PC-3 (cell line): ENCODE results near the gene TESK1. TPM values are rescaled to one million over a fixed set of nuclear protein-coding genes. Genes with fewer than 3 reads are reported as not detected.

Source experiments
- ATAC-seq: fragments of 200-7000 bp; cut with Tn5 transposase; 2 replicates; pipeline ENCODE4 v1.9.1; 2020; ENCODE audit warnings: mild to moderate bottlenecking, moderate library complexity
- BruUV-seq: library from RNA; stranded (reverse); fragments of 400-500 nt; replicated peaks from 2 replicates; lab custom pipeline; 2021; lab: Mats Ljungman, UMichigan
- CTCF ChIA-PET: fragments of 300-600 bp; sonication (Branson Sonifier 250); formaldehyde crosslinking; loops from one replicate; lab custom pipeline; 2022; ENCODE audit warnings: antibody characterized with exemption; lab: Charles Lee
- POLR2A ChIA-PET: fragments of 300-600 bp; sonication (Branson Sonifier 250); formaldehyde crosslinking; loops from one replicate; lab custom pipeline; 2022; ENCODE audit warnings: antibody characterized with exemption; ENCODE audit not compliant: unreplicated experiment; lab: Charles Lee
- DNase-seq: peaks from one replicate; pipeline ENCODE4 v3.0.0-alpha.2; 2015
- H2AFZ ChIP-seq: fragments of 300-600 bp; sonication (generic); 2 replicates; pipeline ENCODE4 v1.6.0; 2016; ENCODE audit warnings: antibody characterized with exemption, low read length
- H3F3A ChIP-seq: fragments of 300-600 bp; sonication (generic); one replicate; pipeline ENCODE4 v1.6.0; 2017; ENCODE audit warnings: antibody characterized with exemption, low read length, control low read depth, mild to moderate bottlenecking; ENCODE audit not compliant: unreplicated experiment
- H3K27ac ChIP-seq: fragments of 300-600 bp; sonication (generic); 2 replicates; pipeline ENCODE4 v1.5.1; 2016; ENCODE audit warnings: mild to moderate bottlenecking, low read length
- H3K27me3 ChIP-seq: fragments of 300-600 bp; sonication (generic); 2 replicates; pipeline ENCODE4 v1.6.1; 2016; ENCODE audit warnings: low read length, mixed read lengths
- H3K36me3 ChIP-seq: fragments of 300-600 bp; sonication (generic); 2 replicates; pipeline ENCODE4 v1.6.1; 2016; ENCODE audit warnings: low read depth, mixed run types, low read length, mixed read lengths
- H3K4me1 ChIP-seq: fragments of 300-600 bp; sonication (generic); 2 replicates; pipeline ENCODE4 v1.5.1; 2016; ENCODE audit warnings: low read length; ENCODE audit not compliant: insufficient read depth
- H3K4me2 ChIP-seq: fragments of 300-600 bp; sonication (generic); 2 replicates; pipeline ENCODE4 v1.6.0; 2016; ENCODE audit warnings: low read length
- H3K4me3 ChIP-seq: fragments of 300-600 bp; sonication (generic); 2 replicates; pipeline ENCODE4 v1.5.1; 2016; ENCODE audit warnings: mild to moderate bottlenecking, low read length, mixed read lengths
- H3K79me2 ChIP-seq: fragments of 300-600 bp; sonication (generic); 2 replicates; pipeline ENCODE4 v1.6.1; 2017; ENCODE audit warnings: low read length, mixed read lengths
- H3K9ac ChIP-seq: fragments of 300-600 bp; sonication (generic); 2 replicates; pipeline ENCODE4 v1.6.0; 2016; ENCODE audit warnings: mild to moderate bottlenecking, low read length
- H3K9me2 ChIP-seq: fragments of 300-600 bp; sonication (generic); replicated peaks from 2 replicates; pipeline ENCODE4 v1.6.1; 2016; ENCODE audit warnings: mixed run types, low read length, mixed read lengths
- H3K9me3 ChIP-seq: fragments of 300-600 bp; sonication (generic); 2 replicates; pipeline ENCODE4 v1.6.1; 2016; ENCODE audit warnings: low read length, mixed read lengths
- H4K20me1 ChIP-seq: fragments of 300-600 bp; sonication (generic); 2 replicates; pipeline ENCODE4 v1.6.1; 2016; ENCODE audit warnings: low read length, mixed read lengths
- EZH2 ChIP-seq: fragments of 300-600 bp; sonication (generic); IDR thresholded peaks from one replicate; pipeline ENCODE4 v1.6.1; 2017; ENCODE audit warnings: antibody characterized with exemption, mild to moderate bottlenecking, low read length; ENCODE audit not compliant: unreplicated experiment
- EZH2phosphoT487 ChIP-seq: fragments of 300-600 bp; sonication (generic); IDR thresholded peaks from 2 replicates; pipeline ENCODE4 v1.6.1; 2018; ENCODE audit warnings: mild to moderate bottlenecking, antibody characterized with exemption, low read length, borderline replicate concordance
- intact Hi-C: fragments of 100-400 bp; cut with micrococcal nuclease; formaldehyde crosslinking; loops from 2 replicates; pipeline ENCODE4 v1.9.0; 2023
- microRNA-seq: library from miRNA; unstranded; fragments of <30 nt; microRNA quantifications from one replicate; pipeline ENCODE4 v1.1.0, GENCODE V29; 2020; ENCODE audit not compliant: unreplicated experiment
- total RNA-seq: library from RNA; depleted of rRNA; stranded (reverse); fragments of >200 nt; gene quantifications from 2 replicates; pipeline ENCODE4 v1.2.3, GENCODE V29; 2014; rRNA removed
- TF ChIP-seq, protein P1 (sequence below): fragments of 300-600 bp; sonication (generic); conservative IDR thresholded peaks from 2 replicates; pipeline ENCODE4 v1.5.1; 2017; ENCODE audit warnings: antibody characterized with exemption, low read depth, mild to moderate bottlenecking, low read length

Gene TESK1
- total RNA-seq, 1 experiment from 2014 or later: 11.2 TPM

DNA sequence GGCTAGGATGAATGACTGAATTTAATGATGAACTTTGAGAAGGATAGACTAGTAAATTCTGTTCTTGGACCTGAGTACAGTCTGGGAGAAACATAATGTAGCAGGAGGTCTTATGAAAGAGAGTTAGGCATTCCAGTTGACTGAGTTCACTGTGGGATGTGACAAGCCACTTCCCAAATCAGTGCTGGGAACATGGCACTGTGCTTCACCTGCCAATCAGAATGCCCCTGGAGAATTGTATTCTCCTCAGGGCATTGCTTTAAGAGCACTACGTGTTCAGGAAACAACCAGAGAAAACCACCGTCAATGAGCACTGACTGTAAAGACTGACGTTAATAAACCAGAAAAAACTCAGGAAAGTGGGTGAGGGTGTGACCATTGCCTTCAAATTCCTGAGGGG is 54.3 kb downstream of the TESK1 start:
- ATAC-seq (peak; percentile 28), DNase-seq (peak; percentile 84)
- peaks cover 20% of the 10 kb centered on the region for H3K36me3 ChIP-seq
- H3F3A ChIP-seq: peaks cover 7% of the 10 kb centered on the region
- peak overlapping the region; percentile 96 for H3K4me3 ChIP-seq
- peak overlapping the region; percentile 97 for H3K9ac ChIP-seq
- CTCF ChIA-PET: no interaction called here
- no peak overlapping the region for H2AFZ ChIP-seq
- H3K4me2 ChIP-seq: peak overlapping the region; percentile 98
- BruUV-seq: no TSS peak
- no peaks in the 10 kb centered on the region for H3K27me3 ChIP-seq
- intact Hi-C loops: loop anchor here (2.0 to 10.0 kb wide), 3 partner anchors 38 to 135 kb away; partner anchors contain the start of gene NPR2
- H3K79me2 ChIP-seq: peaks cover 33% of the 10 kb centered on the region
- no peaks in the 10 kb centered on the region for H4K20me1 ChIP-seq
- peak overlapping the region; percentile 98 for H3K27ac ChIP-seq
- TF ChIP-seq EZH2 (no peak), EZH2phosphoT487 (no peak)
- TF ChIP-seq, protein P1, sequence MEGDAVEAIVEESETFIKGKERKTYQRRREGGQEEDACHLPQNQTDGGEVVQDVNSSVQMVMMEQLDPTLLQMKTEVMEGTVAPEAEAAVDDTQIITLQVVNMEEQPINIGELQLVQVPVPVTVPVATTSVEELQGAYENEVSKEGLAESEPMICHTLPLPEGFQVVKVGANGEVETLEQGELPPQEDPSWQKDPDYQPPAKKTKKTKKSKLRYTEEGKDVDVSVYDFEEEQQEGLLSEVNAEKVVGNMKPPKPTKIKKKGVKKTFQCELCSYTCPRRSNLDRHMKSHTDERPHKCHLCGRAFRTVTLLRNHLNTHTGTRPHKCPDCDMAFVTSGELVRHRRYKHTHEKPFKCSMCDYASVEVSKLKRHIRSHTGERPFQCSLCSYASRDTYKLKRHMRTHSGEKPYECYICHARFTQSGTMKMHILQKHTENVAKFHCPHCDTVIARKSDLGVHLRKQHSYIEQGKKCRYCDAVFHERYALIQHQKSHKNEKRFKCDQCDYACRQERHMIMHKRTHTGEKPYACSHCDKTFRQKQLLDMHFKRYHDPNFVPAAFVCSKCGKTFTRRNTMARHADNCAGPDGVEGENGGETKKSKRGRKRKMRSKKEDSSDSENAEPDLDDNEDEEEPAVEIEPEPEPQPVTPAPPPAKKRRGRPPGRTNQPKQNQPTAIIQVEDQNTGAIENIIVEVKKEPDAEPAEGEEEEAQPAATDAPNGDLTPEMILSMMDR: no peak
- POLR2A ChIA-PET: no interaction called here
- no peaks in the 10 kb centered on the region for H3K9me2 ChIP-seq
- H3K4me1 ChIP-seq: peaks cover 37% of the 10 kb centered on the region
- no peaks in the 10 kb centered on the region for H3K9me3 ChIP-seq

Small RNA genes lying within 50 kb of the gene (microRNA-seq; reads per million reads assigned to microRNA genes)
- 2.0 reads per million for gene MIR4667

Other genes starting within 250 kb of the TESK1 start
- 10.7 and 13.3 TPM in 2 replicates for gene RUSC2, start 115.2 kb upstream of the TESK1 start, total RNA-seq
- 0.15 TPM in 1 of 2 replicates, not detected in the other for gene CD72, start 13.2 kb downstream of the TESK1 start, total RNA-seq
- gene SIT1, start 45.7 kb downstream of the TESK1 start, total RNA-seq: not detected in 2 replicates
- 23,421 and 36,790 TPM in 2 replicates for gene RMRP, start 52.8 kb downstream of the TESK1 start, total RNA-seq
- gene CCDC107, start 53.0 kb downstream of the TESK1 start, total RNA-seq: 34.9 and 37.0 TPM in 2 replicates
- gene ARHGEF39, start 59.9 kb downstream of the TESK1 start, total RNA-seq: 2.6 and 4.1 TPM in 2 replicates
- 7.7 and 11.2 TPM in 2 replicates for gene CA9, start 68.7 kb downstream of the TESK1 start, total RNA-seq
- 7.0 and 10.4 TPM in 2 replicates for gene TPM2, start 84.7 kb downstream of the TESK1 start, total RNA-seq
- 118 and 153 TPM in 2 replicates for gene TLN1, start 126.9 kb downstream of the TESK1 start, total RNA-seq
- gene CREB3, start 127.4 kb downstream of the TESK1 start, total RNA-seq: 34.8 and 47.1 TPM in 2 replicates
- gene GBA2, start 144.0 kb downstream of the TESK1 start, total RNA-seq: 60.9 and 81.7 TPM in 2 replicates
- 13.8 and 14.3 TPM in 2 replicates for gene RGP1, start 144.0 kb downstream of the TESK1 start, total RNA-seq
- 145 and 149 TPM in 2 replicates for gene MSMP, start 149.0 kb downstream of the TESK1 start, total RNA-seq
- gene NPR2, start 186.3 kb downstream of the TESK1 start, total RNA-seq: 1.0 and 1.5 TPM in 2 replicates
- gene SPAG8, start 207.0 kb downstream of the TESK1 start, total RNA-seq: not detected in 2 replicates
- 69.7 and 78.5 TPM in 2 replicates for gene HINT2, start 209.8 kb downstream of the TESK1 start, total RNA-seq
- 0.29 TPM in 1 of 2 replicates, not detected in the other for gene FAM221B, start 223.5 kb downstream of the TESK1 start, total RNA-seq
- 1.6 and 2.4 TPM in 2 replicates for gene TMEM8B, start 224.0 kb downstream of the TESK1 start, total RNA-seq